Kidney tubule cell (primary cell): ENCODE results near the gene PLOD2.

Experiments
- DNase-seq: peaks from one replicate; pipeline ENCODE4 v3.0.0-alpha.2; 2018; ENCODE audit warnings: low spot score

Gene PLOD2

GRCh38 chr3:146165877-146166276, 4.9 kb upstream of the PLOD2 start:
- DNase-seq: no peak

DNA sequence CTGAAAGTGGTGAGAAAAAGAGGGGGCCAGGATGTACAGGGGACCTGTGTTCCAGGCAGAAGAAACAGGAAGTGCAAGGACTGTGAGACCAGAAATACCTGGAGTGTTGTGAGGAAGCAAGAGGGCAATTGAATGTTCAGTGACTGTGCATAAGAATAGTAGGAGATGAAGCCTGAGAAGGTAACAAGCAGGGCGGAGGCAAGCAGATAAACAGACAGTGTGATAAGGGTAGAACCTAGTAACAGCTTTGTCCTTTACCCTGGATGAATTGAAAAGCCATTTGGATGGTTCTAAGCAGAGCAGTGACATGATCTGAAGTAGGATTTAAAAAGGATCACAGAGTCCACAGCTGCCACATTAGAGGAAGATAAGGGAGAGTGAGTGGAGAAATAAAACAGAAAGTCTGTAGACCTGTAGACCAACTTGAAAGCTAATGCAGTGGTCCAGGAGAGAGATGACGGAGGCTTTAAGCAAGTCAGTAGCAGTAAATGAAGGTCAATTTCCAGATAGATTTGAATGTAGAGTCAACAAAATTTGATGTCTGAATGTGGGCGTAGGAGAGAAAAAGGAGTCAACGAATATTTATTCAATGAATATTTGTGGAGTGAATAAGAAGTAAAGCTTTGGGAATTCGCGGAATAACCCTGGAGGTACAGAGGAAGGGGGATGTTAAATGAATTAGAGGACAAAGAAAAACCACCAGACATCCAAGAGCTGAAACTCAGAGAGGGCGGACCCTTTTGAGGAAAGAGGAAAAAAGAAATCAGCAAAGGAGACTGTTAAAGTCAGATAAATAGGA, 4.2 kb upstream of the PLOD2 start:
- peak; percentile 61 for DNase-seq

DNA sequence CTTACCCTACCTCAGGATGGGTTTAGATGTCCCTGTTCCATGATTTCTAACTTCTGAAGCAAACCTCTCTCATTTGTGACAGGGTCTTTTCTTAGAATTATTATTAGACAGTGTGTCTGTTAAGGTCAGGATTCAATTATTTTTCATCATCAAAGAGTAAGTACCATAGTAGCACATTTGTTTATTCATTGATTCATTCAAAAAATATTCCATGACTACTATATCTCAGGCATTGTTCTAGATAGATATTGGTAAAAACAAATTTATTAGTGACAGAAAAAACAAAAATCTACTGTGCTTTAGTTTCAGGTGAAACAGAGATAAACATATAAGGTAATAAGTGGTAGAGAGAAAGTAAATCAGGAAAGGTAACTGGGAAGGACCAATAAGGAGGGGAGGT, 3.5 kb upstream of the PLOD2 start:
- no peak for DNase-seq

- DNase-seq: peak; percentile 83
Measured at GRCh38 chr3:146164071-146164470, 3.1 kb upstream of the PLOD2 start.

- peak; percentile 85 for DNase-seq
Measured at GRCh38 chr3:146163584-146163983, 2.6 kb upstream of the PLOD2 start.

GRCh38 chr3:146162561-146162960, 1.6 kb upstream of the PLOD2 start:
- no peak for DNase-seq

- DNase-seq: no peak
Measured at GRCh38 chr3:146161663-146162002, 649 bp upstream of the PLOD2 start.

- DNase-seq: peak; percentile 89
Measured at GRCh38 chr3:146160321-146160963, 542 bp downstream of the PLOD2 start.

DNA sequence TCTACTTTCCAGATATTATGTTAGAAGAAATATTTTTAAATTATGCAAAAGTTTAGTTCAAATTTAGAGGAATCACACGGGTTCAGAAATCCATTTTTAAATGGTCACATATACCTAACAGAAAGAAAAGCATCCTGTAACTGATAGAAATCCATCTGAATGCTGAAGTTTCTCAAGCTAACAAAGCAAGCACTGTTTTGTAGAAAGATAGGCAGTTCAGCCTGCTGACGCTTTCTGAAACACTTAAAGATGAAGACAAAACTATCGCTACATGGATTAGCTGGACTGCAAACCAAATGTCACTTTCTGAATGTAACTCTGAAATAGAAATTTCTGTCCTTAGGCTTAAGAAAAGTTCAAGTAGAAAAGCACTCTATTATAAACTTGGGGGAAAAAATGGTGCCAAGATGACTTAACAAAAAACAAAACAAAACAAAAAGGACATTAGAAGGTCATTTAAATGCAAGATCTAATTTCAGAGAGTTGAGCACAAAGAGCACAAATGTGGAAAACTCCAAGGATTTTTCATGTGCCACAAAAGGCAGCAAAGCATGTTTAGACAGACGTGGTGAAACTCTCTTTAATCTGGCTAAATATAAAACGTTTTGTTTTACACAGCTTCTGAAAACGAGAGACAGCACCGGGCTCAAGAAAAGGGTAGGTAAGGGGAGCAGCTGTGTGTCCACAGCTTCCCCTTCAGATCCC, 1.2 kb downstream of the PLOD2 start:
- no peak for DNase-seq

DNA sequence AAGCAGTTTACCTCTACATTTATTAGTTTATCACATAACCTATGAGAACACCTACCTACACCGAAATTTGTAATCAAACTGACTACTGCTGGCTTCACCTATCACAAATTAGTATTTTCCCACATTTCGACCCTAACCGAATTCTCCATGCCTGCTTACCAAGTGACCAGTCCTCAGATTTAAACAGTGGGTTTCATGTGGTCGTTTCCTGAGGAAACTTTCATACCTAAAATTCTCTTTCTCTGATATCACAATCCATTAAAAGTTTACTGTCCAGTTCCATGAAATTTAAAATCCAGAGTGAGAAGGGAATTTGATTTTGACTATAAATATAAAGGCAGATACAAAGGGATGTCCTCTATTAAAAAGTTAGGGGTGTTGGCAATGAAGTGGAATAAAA, 1.9 kb downstream of the PLOD2 start:
- no peak for DNase-seq

GRCh38 chr3:146157325-146158060, 3.5 kb downstream of the PLOD2 start:
- DNase-seq: no peak

DNA sequence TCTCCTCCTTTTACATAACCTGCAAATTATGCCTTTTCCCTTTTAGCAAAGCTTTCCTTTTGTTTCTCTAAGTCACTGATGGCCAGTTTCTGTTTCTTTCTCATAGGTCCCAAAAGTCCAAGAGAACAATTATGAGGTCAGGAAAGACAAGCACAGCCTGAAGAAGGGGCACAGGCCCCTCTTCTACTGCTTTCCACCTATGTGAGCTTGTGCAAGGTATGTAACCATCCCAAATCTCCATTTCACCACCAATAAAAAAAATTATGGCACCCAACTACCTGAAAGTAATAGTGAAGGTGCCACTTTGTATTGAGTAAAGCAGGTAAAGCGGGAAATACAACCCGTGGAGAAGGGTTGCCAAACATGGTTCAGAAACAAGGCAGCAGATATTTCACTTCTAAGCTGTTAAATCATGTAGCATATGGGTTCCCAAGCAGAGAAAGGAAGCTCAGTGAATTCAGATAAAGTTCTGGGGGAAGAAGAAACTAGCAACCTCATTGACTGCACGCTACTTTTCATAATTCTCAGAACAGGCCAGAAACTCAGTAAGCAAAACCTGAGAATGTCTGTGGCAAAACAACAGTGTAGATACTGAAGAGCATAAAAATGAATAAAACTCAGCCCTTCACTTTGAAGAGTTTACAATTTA, 4.2 kb downstream of the PLOD2 start:
- DNase-seq: no peak

- DNase-seq: no peak
Measured at GRCh38 chr3:146156095-146156494, 4.9 kb downstream of the PLOD2 start.

DNA sequence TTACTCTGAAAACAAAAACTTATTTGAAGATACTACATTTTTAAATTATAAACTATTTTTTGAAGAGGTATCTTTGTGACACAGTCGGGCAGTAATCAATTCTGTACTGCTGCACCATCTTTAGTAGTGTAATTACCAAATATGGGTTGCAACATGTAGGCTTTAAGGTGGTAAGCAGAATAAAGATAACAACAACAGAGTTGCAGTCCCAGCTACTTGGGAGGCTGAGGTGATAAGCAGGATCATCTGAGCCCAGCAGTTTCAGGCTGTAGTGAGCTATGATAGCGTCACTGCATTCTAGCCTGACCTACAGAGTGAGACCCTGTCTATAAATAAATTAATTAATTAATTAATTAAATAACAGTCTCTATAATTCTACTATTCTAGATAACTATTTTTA, 6.0 kb downstream of the PLOD2 start:
- no peak for DNase-seq

DNA sequence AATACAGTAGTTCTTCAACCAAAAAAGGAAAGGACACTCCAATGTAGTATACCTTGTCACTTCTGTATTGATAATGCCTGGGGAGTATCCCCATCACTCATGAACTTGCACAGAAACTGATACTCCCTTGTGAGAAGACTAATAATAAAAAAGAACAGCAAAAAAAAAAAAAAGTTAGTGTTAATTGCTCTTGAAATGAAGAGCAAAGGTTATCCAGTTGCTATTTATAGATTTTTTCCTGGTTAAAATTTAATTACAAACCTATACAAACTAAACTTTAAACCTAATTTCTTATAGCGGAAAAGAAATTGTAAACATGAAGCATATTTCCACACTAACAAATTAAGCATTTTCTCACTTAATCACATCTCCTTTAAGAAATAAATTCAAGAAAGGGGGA, 6.7 kb downstream of the PLOD2 start:
- DNase-seq: no peak

DNA sequence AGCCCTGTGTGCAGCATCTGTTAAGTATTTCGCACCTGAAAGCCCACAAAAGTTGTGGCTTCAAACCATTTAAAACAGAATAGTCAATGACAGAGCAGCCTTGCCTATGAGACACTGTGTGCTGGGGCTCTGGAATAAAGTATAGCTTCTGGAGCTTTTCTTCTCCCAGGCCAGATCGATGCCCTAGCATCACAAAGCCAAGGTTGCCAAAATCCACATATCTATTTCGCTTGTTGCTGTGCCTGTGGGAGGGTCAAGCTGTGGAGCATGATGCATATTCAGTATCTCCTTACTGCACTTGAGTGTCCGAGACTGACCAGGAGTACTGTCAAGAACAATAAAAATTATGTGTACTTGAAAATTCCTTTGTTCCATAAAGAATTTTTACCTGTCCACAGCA, 7.6 kb downstream of the PLOD2 start:
- DNase-seq: no peak

DNA sequence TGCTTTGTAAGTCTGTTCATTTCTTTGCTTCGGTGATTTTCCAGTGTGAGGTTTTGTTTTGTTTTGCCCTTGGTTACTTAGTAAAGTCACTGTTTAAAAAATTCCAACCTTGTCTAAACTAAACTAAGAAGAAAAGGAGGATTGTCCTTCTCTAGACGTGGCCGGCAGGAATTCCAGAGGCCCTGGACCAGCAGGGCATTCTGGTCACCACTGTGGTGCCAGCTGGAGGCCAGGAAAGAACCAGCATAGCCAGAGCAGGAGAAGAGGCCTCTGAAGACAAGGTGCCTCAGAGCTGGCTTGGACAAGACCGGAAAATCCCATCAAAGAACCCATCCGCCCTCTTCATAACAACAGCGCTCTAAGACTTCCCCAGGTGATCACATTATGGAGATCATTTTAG, 8.2 kb downstream of the PLOD2 start:
- peak; percentile 85 for DNase-seq

GRCh38 chr3:146148468-146148931, 12.5 kb downstream of the PLOD2 start:
- no peak for DNase-seq

- no peak for DNase-seq
Measured at GRCh38 chr3:146145642-146146041, 15.3 kb downstream of the PLOD2 start.

DNA sequence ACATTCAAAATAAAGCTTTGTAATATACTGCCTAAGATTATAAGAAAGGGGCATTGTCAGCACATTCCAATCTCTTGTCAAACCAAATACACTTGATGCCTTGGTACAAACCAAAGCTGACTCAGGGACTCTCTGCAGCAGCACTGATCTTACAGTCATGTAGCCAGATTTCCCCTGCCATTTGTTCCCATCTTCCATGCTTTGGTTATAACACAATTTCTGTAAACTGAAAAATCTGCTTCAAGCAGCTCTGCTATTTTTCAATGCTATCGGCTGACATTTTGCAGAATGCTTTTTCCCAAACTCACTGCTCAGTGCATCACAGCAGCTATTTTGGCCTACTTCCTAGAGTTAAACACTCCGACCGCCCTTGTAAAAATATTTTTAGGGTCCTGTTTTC, 18.2 kb downstream of the PLOD2 start:
- peak; percentile 63 for DNase-seq

- no peak for DNase-seq
Measured at GRCh38 chr3:146139586-146140110, 21.3 kb downstream of the PLOD2 start.

DNA sequence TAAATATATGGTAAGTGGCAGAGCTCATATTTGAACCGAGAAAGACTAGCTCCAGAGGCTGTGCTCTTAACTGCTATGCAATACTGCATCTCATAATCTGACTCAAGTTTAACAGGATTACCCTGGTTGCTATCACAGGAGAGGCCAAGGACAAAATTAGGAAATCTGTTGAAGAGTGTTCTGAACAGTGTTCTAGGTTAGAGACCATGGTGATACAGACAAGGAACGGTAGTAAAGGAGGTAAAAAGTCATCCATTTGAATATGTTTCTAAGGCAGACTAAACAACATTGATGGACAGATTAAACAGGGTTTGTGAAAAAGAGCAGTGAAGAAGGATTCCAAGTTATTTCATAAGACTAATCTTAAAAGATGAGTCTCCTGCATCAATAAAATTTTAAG, 22.1 kb downstream of the PLOD2 start:
- no peak for DNase-seq
